ENCODE data around the gene CA4.

CA4 gene

GRCh38 chr17:60134396-60135150 lies 15.2 kb upstream of the CA4 start:
- DNase-seq = peak in 4 of 6 experiments; percentile 4 to 35 (median 30)

- DNase-seq = peak; percentile 58 to 70 (median 64)
Measured at GRCh38 chr17:60135151-60135950, 14.4 kb upstream of the CA4 start.

- DNase-seq = no peak
Measured at GRCh38 chr17:60135951-60136666, 13.7 kb upstream of the CA4 start.

GRCh38 chr17:60137731-60138130 lies 12.0 kb upstream of the CA4 start:
- DNase-seq = no peak

- DNase-seq = no peak
Measured at GRCh38 chr17:60138769-60139437, 10.9 kb upstream of the CA4 start.

GRCh38 chr17:60139438-60140285 lies 10.1 kb upstream of the CA4 start:
- DNase-seq = peak; percentile 44 to 73 (median 62)

GRCh38 chr17:60141111-60142018 lies 8.4 kb upstream of the CA4 start:
- no peak for DNase-seq

- peak; percentile 18 to 67 (median 52) for DNase-seq
Measured at GRCh38 chr17:60142872-60143499, 6.8 kb upstream of the CA4 start.

GRCh38 chr17:60145006-60145935 lies 4.5 kb upstream of the CA4 start:
- DNase-seq = no peak

- DNase-seq = no peak
Measured at GRCh38 chr17:60146206-60146605, 3.6 kb upstream of the CA4 start.

- no peak for DNase-seq
Measured at GRCh38 chr17:60147553-60148223, 2.1 kb upstream of the CA4 start.

- no peak for DNase-seq
Measured at GRCh38 chr17:60148373-60148772, 1.4 kb upstream of the CA4 start.

- DNase-seq = no peak
Measured at GRCh38 chr17:60151355-60151754, 1.6 kb downstream of the CA4 start.

GRCh38 chr17:60153606-60154390 lies 4.0 kb downstream of the CA4 start:
- no peak for DNase-seq

GRCh38 chr17:60154616-60155426 lies 5.0 kb downstream of the CA4 start:
- no peak for DNase-seq

GRCh38 chr17:60155427-60155814 lies 5.6 kb downstream of the CA4 start:
- no peak for DNase-seq

- DNase-seq = no peak
Measured at GRCh38 chr17:60155815-60156214, 6.0 kb downstream of the CA4 start.

All from stimulated activated naive CD4-positive, alpha-beta T cell (primary cell).